ENCODE results near the gene ELN.

GRCh38 chr7:74084722-74085578 lies 57.0 kb downstream of the ELN start:
- TF ChIP-seq CTCF (IDR thresholded peaks at IDR 0.05; ENCODE audit: low read depth, low read length, poor library complexity, severe bottlenecking), result no peak
- TF ChIP-seq EZH2phosphoT487 (IDR thresholded peaks at IDR 0.05; ENCODE audit: borderline replicate concordance, low read length), result no peak
